OCI-M1 (cell line): Measurements from ENCODE around the gene YPEL2.

Source experiments
- DNase-seq: peaks from one replicate; lab custom pipeline; 2025; lab: John Stamatoyannopoulos, UW

Gene YPEL2

DNA sequence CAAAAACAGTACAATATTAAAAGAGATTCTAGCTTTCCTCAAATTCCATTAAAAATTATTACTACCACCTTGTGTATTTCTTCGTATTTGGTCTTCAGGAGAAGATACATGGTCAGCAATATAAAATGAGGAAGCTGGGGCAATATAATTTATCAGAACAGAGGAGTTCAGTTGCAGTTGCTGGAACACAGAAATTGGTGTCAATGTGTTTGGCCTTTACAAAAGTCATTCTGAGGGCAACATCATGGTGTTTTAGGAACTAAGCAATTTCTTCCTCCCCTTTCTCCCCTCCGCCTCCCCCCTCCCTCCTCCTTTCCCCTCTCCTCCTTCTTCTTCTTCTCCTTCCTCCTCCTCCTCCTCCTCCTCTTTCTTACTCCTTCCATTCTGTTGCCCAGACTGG lies 102.1 kb downstream of the YPEL2 start:
- no peak for DNase-seq

- DNase-seq, result no peak
Measured at GRCh38 chr17:59434429-59434828, 103.0 kb downstream of the YPEL2 start.

- DNase-seq, result no peak
Measured at GRCh38 chr17:59435238-59435637, 103.8 kb downstream of the YPEL2 start.

- no peak for DNase-seq
Measured at GRCh38 chr17:59436900-59437299, 105.4 kb downstream of the YPEL2 start.

- peak; percentile 47 for DNase-seq
Measured at GRCh38 chr17:59437791-59438281, 106.4 kb downstream of the YPEL2 start.

DNA sequence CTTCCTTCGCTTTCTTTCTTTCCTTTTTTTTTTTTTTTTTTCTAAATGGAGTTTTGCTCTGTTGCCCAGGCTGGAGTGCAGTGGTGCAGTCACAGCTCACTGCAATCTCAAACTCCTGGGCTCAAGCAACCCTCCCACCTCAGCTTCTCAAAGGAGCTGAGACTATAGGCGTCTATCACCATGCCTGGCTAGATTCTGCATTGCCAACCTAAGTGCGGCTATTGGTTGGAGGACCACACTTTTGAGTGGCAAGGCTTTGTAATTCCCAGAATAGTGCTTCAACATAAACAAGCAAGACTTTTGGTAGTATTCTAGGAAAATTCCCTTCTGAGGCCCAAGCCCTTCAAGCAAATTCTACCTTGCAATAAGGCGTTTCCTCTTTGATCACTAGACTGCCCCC lies 107.8 kb downstream of the YPEL2 start:
- no peak for DNase-seq

DNA sequence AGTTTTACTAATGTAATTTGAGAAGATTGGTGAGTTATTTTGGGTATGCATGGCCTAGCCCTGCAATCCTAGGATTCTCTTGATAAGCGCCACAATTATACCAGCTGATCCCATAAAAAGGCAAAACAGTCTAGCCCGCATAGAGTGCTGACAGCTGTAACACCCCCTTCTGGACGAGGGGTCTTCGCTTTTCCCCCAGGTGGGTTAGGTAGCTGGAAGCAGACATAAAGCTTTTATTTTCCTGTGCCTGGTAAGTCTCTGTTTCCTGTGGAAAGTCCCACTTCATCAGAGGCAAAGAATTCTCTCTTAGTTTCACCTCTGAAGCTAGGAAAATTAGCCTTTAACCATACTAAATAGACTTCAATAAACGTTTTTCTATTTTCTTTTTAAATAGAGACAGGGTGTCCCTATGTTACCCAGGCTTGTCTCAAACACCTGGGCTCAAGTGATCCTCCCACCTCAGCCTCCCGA lies 108.3 kb downstream of the YPEL2 start:
- DNase-seq, result no peak

DNA sequence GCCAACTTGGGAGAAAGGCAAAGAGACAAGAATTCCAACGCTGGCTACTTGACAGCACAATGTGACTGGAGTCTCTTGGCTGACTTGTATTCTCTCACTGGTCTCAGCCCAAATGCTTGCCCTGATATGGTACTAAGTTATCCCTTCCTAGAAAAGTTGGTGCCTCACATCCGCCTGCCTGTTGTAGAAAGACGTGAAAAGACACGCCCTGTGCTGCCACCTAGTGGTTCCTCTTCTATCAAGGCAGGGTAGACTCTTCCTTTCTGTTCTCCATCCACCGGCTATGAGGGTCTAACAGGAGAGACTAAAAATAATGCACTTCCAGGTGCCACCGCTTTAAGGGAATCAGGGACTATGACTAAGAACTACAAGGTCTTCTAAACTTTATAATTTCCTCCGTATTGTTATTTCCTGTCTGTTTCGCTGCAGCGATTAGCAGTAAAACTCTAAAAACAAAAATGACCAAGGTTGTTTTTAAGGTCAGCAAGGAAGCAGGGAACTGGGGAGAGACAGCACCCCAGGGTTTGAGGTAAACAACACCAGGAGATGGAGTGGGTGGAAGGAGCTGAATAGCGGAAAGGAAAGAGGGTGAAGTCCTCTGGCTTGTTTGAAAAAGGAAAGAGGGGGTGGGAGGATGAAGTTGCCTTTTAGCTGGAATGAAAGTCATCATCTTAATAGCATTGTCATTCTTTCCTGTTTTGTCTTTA lies 109.5 kb downstream of the YPEL2 start:
- DNase-seq, result peak; percentile 94

DNA sequence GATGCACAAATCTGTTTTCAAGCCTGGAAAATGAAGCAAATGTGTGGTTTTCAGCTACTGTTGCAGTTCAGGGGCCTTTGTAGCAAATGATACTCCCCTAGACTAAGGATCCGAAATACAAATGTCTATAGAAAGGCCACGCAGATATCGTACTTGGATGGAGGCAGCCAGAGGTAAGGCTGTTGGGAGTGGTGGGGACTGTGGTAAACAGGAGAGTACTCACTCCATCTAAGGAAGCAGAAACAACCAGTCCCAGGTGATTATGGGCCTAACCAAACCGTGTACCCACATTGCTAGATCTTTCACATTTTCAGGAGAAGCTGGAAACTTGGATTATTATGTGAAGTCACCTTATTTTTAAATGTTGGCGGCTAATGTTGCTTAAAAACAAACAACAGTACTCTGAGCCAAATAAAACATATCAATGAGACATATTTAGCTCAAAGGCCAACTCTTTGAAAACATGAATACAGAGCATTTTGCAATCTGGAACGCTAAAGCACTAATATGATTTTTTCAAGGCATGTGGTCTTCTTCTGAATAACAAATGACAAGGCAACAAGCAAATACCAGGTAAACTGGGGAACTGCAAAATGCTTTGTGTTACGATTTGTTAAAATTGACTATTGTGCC lies 110.1 kb downstream of the YPEL2 start:
- no peak for DNase-seq

- DNase-seq, result no peak
Measured at GRCh38 chr17:59443106-59443505, 111.7 kb downstream of the YPEL2 start.
